GM12892 (cell line): ENCODE results near the gene SERINC5.

Experiments used
- POLR2A ChIP-seq: IDR thresholded peaks from 2 replicates; pipeline ENCODE4 v1.6.1; 2011; ENCODE audit warnings: low read depth, low read length, control low read depth
- POLR2AphosphoS5 ChIP-seq: IDR thresholded peaks from 2 replicates; pipeline ENCODE4 v1.6.1; 2011; ENCODE audit warnings: low read depth, low read length, control low read depth
- TAF1 ChIP-seq: IDR thresholded peaks from 2 replicates; pipeline ENCODE4 v1.6.1; 2011; ENCODE audit warnings: low read depth, mild to moderate bottlenecking, control low read depth, low read length, borderline replicate concordance

DNA sequence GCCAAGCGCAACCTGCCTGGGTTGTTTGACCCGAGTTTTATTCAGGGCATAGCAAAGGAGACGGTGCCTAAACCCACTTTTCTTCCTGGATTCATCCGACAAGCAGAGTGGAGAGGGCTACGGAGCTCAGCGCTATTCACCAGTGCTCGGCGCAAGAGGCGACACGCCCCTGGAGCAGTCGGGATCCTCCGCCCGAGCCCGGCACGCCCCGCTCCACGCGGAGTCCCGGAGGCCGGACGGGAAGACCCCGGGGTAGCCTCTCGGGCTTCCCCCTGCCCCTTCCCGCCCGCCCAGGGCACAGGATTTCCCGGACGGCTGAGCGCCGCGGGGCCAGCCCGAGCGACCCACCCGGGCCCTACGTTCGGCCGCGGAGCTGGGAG lies 427 bp downstream of the SERINC5 start:
- TF ChIP-seq POLR2AphosphoS5 (no peak), TAF1 (no peak), POLR2A (no peak)
